SKM-1 treated with dmso at 0.1 percent for 144 hours (cell line): Measurements from ENCODE around the gene DYNC1LI1.
"Not testable (repeated sequence)": the region's sequence is repeated elsewhere in the genome, so short reads cannot be mapped to it uniquely, and the experiment has no call there.

Source experiments
- DNase-seq: peaks from one replicate; lab custom pipeline; 2025; ENCODE audit not compliant: unreplicated experiment; lab: John Stamatoyannopoulos, UW

DYNC1LI1 gene

GRCh38 chr3:32584660-32585059 is 14.0 kb upstream of the DYNC1LI1 start:
- no peak for DNase-seq

- no peak for DNase-seq
Observed at GRCh38 chr3:32583708-32584107, 13.1 kb upstream of the DYNC1LI1 start.

DNA sequence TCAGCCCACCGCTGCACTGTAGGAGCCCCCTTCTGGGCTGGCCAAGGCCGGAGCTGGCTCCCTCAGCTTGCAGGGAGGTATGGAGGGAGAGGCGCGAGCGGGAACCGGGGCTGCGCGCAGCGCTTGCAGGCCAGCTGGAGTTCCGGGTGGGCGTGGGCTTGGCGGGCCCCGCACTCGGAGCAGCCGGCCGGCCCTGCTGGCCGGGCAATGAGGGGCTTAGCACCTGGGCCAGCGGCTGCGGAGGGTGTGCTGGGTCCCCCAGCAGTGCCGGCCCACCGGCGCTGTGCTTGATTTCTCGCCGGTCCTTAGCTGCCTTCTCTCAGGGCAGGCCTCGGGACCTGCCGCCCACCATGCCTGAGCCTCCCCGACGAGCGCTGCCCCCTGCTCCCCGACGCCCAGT is 8.0 kb upstream of the DYNC1LI1 start:
- not testable (repeated sequence) for DNase-seq

GRCh38 chr3:32577581-32578556 is 7.2 kb upstream of the DYNC1LI1 start:
- peak; percentile 87 for DNase-seq

DNA sequence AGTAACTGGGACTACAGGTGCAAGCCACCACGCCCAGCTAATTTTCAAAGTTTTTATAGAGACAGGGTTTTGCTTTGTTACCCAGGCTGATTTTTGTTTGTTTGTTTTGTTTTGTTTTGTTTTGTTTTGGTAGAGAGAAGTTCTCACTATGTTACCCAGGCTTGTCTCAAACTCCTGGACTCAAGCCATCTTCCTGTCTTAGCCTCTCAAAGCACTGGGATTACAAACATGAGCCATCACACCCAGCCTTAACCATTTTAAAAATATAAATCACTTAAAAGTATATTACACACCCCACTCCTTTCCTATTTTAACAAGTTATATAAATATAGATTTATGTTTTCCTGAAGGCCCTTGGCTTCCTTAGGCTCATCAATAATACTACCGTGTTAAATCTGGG is 6.5 kb upstream of the DYNC1LI1 start:
- DNase-seq: no peak

GRCh38 chr3:32575451-32576113 is 4.9 kb upstream of the DYNC1LI1 start:
- DNase-seq: peak; percentile 73

DNA sequence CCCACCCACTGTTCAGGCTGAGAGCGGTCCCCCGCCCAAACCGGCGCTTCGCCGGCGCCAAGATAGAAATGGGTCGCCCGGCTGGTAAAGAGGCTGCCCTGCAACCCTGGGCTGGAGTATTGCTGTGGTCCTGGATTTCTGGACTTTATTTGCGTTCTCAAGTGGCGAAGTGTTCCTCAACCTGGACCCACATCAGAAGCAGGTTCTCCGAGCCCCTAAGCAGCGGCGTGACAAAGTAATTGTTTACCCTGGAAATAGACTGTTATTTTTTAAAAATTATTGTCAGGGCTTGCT is 481 bp upstream of the DYNC1LI1 start:
- DNase-seq: no peak

- peak; percentile 47 for DNase-seq
Observed at GRCh38 chr3:32569540-32570420, 878 bp downstream of the DYNC1LI1 start.

GRCh38 chr3:32568953-32569352 is 1.7 kb downstream of the DYNC1LI1 start:
- DNase-seq: no peak

GRCh38 chr3:32564195-32564594 is 6.5 kb downstream of the DYNC1LI1 start:
- no peak for DNase-seq

GRCh38 chr3:32562640-32563039 is 8.0 kb downstream of the DYNC1LI1 start:
- DNase-seq: no peak

DNA sequence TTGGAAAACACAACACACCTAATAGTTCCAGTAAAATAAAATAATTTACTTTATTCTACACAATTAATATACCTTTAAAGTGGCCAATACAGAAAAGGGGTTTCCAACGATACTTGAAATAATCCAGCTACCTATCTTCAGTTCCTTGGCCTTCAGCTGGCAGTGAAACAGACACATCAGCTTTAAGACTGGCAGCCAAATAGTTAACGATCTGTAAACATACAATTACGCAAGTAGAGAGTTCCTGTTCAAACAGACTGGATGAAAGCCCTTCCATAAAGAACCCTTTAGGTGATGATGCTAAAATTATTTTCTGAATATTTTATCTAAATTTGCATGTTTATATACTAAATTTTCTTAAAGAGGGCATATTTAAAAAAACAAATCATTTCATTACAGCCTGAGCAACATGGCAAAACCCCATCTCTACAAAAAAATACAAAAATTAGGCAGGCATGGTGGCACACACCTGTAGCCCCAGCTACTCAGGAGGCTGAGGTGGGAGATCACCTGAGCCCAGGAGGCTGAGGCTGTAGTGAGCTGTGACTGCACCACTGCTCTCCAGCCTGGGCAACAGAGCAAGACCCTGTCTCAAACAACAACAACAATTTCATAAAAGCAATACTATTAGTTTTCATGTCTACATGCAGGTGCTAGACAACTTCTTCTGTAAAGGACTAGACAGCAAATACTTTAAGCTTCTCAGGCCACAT is 12.9 kb downstream of the DYNC1LI1 start:
- no peak for DNase-seq

- no peak for DNase-seq
Observed at GRCh38 chr3:32556332-32556731, 14.3 kb downstream of the DYNC1LI1 start.

DNA sequence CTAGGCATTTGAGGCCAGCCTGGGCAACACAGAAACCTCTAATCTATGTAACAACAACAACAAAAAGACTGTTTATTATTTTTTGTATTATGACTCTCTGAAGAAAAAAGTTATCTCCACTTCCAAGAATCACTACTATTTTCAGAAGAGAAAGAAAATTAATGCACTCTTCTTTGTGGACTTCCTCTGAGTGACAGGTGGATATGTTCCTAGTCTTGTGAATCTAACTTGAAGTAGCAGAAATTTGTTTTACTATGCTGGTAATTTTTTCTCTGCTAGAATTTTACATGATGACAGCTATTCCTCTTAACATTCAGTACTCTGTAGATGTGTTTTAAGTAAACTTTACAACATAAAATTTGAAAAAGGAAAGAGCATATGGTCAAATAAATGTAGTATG is 16.7 kb downstream of the DYNC1LI1 start:
- no peak for DNase-seq

- no peak for DNase-seq
Observed at GRCh38 chr3:32553459-32553858, 17.2 kb downstream of the DYNC1LI1 start.

- no peak for DNase-seq
Observed at GRCh38 chr3:32552013-32552412, 18.6 kb downstream of the DYNC1LI1 start.

GRCh38 chr3:32551496-32551895 is 19.2 kb downstream of the DYNC1LI1 start:
- DNase-seq: no peak

DNA sequence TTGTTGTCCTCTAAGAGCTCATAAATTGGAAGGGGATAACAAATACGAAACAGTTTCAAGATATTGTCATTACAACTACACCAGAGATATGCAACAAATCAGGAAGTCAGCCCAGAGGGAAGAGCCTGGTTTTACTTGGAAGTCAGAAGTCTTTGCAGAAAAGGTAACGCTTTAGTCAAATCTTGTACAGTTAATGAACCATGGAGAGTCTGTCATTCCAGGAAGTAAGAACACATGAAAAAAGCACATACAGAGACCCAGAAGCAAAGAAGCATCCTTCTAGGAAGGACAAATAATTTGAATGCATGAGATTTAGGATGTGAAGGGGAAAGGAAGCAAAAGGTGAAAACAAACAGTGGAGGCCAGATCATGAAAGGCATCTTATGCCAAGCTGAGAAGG is 19.6 kb downstream of the DYNC1LI1 start:
- no peak for DNase-seq

DNA sequence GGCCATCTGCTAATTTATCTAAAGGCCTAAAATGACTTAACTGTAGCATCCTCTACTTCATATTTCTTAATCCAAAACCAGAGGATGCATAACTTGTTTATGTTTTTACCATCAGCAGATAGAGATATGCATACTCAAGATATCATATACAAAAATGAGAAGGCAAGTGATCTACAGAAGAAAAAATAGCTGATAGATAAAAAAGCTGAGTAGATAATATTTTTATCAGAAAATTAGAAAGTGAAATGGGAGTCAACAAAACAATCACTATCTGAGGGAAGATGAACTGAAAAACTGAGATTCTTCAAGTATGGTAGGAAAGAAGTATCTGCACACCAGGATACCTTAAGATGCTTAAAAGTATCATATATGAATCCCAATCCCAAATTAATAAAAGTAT is 25.4 kb downstream of the DYNC1LI1 start:
- DNase-seq: no peak

DNA sequence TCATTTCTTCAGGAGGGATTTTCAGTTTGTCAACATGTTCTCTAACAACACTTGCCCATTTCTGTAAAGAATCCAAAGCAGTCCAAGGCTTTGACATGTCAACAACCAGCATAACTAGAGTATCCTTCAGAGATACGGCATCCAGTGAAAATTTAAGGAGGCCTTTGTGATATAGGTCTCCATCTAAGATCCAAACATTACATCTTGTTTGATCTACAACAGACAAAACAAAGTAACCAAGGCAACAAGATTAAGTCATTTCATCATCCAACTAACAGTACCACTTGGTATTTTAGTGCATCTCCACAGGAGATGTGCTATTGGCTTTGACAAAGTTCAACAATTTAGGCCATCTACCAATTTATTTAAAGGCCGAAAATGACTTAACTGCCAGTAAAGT is 25.8 kb downstream of the DYNC1LI1 start:
- no peak for DNase-seq

DNA sequence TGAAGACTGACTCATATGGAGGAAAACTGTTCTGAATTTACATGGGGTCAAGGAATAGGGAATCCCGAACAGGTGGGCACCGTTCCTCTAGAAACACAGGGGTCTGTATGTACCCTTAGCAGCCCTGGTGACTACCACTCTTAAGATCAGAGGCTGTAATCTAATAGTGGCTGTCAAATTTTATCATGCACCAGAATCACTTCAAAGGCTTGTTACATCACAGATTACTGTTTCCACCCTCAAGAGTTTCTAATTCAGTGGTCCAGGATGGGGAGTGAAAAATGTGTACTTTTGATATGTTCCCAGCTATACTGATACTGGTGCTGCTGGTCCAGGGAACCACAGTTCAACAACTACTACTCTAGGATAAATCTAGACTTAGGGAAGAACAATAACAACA is 27.9 kb downstream of the DYNC1LI1 start:
- DNase-seq: no peak
